ENCODE data around the gene VPS13D.
A peak's percentile ranks its signal among the peaks of the same experiment; 100 is the strongest.

VPS13D gene

DNA sequence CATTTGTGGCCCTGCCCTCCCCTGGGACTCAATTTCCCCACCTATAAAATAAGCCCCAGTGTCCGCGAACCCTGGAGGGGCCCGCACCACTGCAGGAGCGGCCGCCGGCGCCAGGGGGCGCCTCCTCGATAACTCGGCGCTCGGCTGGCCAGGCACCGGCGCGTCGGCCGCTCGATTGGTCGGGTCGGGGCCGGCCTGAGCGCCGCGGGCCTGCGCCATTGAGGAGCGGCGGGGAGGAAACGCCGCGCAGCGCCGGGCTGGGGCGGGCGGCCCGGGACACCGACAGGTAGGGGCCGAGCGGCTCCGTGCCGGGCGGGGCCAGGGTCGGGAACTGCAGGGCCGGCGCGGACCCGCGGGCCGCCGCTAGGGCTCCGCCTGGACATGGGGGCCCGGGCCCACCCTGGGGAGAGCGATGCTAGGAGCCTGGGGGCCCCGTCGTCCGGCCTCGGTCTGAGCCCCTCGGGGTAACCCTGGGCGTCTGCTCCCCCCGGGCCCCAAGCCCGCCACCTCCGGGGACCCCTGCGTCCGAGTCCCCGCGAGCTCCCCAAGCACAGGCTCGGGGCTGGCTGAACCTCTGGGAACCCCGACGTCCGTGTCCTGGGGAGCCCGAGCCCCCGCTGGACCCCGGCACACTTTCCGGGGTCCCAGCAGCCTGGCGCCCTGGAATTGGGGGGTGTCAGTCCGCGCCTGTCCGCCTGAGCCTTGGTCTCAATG is at the start of gene VPS13D:
TSS of gene VPS13D (plus strand) at position 196 of the 714 bp plus-strand sequence. CDS start 4,237 bp downstream, outside the sequence.
- DNase-seq (ENCODE audit: low spot score) = peak; percentile 97
- in situ Hi-C loops (cut with MboI; ENCODE audit: low sequenced_read_pairs, unreplicated experiment) = no loop called here
- TF ChIP-seq, protein P1, sequence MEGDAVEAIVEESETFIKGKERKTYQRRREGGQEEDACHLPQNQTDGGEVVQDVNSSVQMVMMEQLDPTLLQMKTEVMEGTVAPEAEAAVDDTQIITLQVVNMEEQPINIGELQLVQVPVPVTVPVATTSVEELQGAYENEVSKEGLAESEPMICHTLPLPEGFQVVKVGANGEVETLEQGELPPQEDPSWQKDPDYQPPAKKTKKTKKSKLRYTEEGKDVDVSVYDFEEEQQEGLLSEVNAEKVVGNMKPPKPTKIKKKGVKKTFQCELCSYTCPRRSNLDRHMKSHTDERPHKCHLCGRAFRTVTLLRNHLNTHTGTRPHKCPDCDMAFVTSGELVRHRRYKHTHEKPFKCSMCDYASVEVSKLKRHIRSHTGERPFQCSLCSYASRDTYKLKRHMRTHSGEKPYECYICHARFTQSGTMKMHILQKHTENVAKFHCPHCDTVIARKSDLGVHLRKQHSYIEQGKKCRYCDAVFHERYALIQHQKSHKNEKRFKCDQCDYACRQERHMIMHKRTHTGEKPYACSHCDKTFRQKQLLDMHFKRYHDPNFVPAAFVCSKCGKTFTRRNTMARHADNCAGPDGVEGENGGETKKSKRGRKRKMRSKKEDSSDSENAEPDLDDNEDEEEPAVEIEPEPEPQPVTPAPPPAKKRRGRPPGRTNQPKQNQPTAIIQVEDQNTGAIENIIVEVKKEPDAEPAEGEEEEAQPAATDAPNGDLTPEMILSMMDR (IDR thresholded peaks at IDR 0.05; ENCODE audit: borderline replicate concordance, control extremely low read depth, extremely low read depth, insufficient read depth, missing control alignments) = peak; percentile 99

DNA sequence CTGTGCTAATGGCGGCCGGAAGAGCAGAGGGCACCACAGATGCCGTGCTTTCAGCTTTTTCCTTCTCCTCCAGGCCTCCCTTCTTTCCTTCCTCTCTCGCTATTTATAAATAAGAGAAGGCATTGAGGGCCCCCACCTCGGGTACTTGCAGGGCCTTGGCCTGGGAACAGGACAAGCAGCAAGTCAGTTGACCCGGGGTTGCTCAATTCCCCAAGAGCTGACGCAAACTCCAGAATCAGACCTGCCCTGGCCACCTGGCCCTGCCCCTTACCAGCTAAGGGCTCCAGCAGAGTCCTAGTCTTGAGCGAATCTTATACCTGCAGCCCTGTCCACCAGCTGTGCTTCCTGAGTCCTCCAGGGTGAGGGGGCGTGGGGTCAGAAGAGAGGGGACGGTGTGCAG is 49.5 kb upstream of the VPS13D start:
- TF ChIP-seq, protein P1 (IDR thresholded peaks at IDR 0.05; ENCODE audit: borderline replicate concordance, control extremely low read depth, extremely low read depth, insufficient read depth, missing control alignments) = no peak
- in situ Hi-C loops (cut with MboI; ENCODE audit: low sequenced_read_pairs, unreplicated experiment) = no loop called here
- no peak for DNase-seq (ENCODE audit: low spot score)

GRCh38 chr1:12180903-12181302 is 48.9 kb upstream of the VPS13D start:
- in situ Hi-C loops (cut with MboI; ENCODE audit: low sequenced_read_pairs, unreplicated experiment) = no loop called here
- no peak for DNase-seq (ENCODE audit: low spot score)
- TF ChIP-seq, protein P1 (IDR thresholded peaks at IDR 0.05; ENCODE audit: borderline replicate concordance, control extremely low read depth, extremely low read depth, insufficient read depth, missing control alignments) = no peak

- in situ Hi-C loops (cut with MboI; ENCODE audit: low sequenced_read_pairs, unreplicated experiment) = no loop called here
- no peak for DNase-seq (ENCODE audit: low spot score)
These were observed 48.3 kb upstream of the VPS13D start for GRCh38 chr1:12181568-12181967.

DNA sequence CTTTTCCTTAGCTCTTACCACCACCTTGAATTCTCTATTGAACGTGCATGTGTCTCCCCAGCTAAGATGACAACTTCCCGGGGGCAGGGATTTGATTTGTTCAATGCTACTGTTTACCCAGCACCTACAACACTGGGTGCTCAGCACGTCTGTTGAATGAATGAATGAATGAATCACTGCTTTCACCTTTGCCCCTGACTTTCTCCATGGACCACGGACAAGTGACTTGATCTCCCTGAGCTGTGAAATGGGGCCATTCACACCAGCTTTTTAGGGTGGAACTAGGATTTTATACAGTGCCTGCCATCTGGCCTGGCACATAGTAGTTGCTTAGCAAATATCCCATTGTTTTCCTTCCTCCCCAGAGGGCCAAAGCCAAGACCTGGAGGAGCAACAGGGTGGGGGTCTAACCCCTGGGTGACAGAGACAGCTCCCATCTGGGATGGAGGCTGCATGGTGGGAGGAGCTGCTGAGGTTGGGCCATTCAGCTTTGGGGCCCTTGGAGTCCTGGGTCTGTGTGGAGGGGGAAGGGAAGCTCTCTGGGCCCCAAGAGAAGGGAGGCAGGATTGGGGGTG is 47.3 kb upstream of the VPS13D start:
- no peak for DNase-seq (ENCODE audit: low spot score)
- TF ChIP-seq, protein P1 (IDR thresholded peaks at IDR 0.05; ENCODE audit: borderline replicate concordance, control extremely low read depth, extremely low read depth, insufficient read depth, missing control alignments) = no peak
- in situ Hi-C loops (cut with MboI; ENCODE audit: low sequenced_read_pairs, unreplicated experiment) = no loop called here

More at GRCh38 chr1:12181568-12181967, 48.3 kb upstream of the VPS13D start:
- TF ChIP-seq, protein P1 (IDR thresholded peaks at IDR 0.05; ENCODE audit: borderline replicate concordance, control extremely low read depth, extremely low read depth, insufficient read depth, missing control alignments) = no peak

DNA sequence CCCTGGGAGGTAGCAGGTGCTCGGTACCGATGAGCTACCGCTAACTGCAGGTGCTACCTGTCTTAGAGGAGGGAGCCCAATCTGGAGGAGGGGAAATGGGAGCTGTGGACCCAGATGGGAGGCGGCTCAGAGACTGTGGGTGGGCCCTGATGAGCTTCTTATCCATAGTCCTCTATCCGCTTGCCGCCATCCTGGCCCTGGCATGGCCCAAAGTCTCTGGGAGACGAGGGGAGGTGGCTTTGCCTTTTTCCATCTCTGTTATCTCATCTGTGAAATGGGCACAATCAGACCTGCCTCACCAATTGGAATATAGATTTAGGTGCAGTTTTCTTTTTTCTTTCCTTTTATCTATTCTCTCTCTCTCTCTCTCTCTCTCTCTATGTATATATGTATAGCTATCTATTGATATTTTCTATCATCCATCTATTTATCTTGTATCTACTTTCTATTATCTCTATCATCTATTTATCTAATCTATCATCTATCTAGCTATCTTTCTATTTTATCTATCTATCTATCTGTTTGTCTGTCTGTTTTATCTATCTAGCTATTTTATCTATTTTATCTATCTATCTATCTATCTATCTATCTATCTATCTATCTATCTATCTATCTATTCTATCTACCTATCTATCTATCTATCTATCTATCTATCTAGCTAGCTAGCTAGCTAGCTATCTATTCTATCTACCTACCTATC is 46.6 kb upstream of the VPS13D start:
- TF ChIP-seq, protein P1 (IDR thresholded peaks at IDR 0.05; ENCODE audit: borderline replicate concordance, control extremely low read depth, extremely low read depth, insufficient read depth, missing control alignments) = no peak
- DNase-seq (ENCODE audit: low spot score) = no peak
- in situ Hi-C loops (cut with MboI; ENCODE audit: low sequenced_read_pairs, unreplicated experiment) = no loop called here

All from GM13976 (cell line).